ENCODE measurements around the gene SKA2.
"Not testable (repeated sequence)": the region's sequence is repeated elsewhere in the genome, so short reads cannot be mapped to it uniquely, and the experiment has no call there.

The SKA2 gene

GRCh38 chr17:59094861-59095530 is 60.0 kb downstream of the SKA2 start:
- no peak for DNase-seq (ENCODE audit: low read depth)

GRCh38 chr17:59093702-59094231 is 61.2 kb downstream of the SKA2 start:
- DNase-seq (ENCODE audit: low read depth), result peak; percentile 98

GRCh38 chr17:59093145-59093701 is 61.8 kb downstream of the SKA2 start:
- DNase-seq (ENCODE audit: low read depth), result no peak

- not testable (repeated sequence) for DNase-seq (ENCODE audit: low read depth)
These were observed 64.4 kb downstream of the SKA2 start for GRCh38 chr17:59090593-59090992.

- no peak for DNase-seq (ENCODE audit: low read depth)
These were observed 70.8 kb downstream of the SKA2 start for GRCh38 chr17:59084154-59084553.

- DNase-seq (ENCODE audit: low read depth), result peak; percentile 60
These were observed 80.5 kb downstream of the SKA2 start for GRCh38 chr17:59074494-59074893.

- DNase-seq (ENCODE audit: low read depth), result no peak
These were observed 81.0 kb downstream of the SKA2 start for GRCh38 chr17:59073972-59074371.

GRCh38 chr17:59069856-59070255 is 85.1 kb downstream of the SKA2 start:
- DNase-seq (ENCODE audit: low read depth), result no peak

GRCh38 chr17:59067756-59068155 is 87.2 kb downstream of the SKA2 start:
- no peak for DNase-seq (ENCODE audit: low read depth)

- DNase-seq (ENCODE audit: low read depth), result no peak
These were observed 87.6 kb downstream of the SKA2 start for GRCh38 chr17:59067340-59067739.

- DNase-seq (ENCODE audit: low read depth), result no peak
These were observed 92.5 kb downstream of the SKA2 start for GRCh38 chr17:59062509-59062908.

Measured in EH (cell line).